DMS53 treated with DMSO at 0.1 percent for 48 hours (cell line): ENCODE data around the gene EXOSC5.
"Not testable (repeated sequence)": the region's sequence is repeated elsewhere in the genome, so short reads cannot be mapped to it uniquely, and the experiment has no call there.

Source experiments
- DNase-seq: peaks from one replicate; lab custom pipeline; 2025; ENCODE audit not compliant: unreplicated experiment; lab: John Stamatoyannopoulos, UW

EXOSC5 gene

GRCh38 chr19:41371541-41371940 is 25.6 kb downstream of the EXOSC5 start:
- DNase-seq: no peak

- not testable (repeated sequence) for DNase-seq
Observed at GRCh38 chr19:41371119-41371518, 26.0 kb downstream of the EXOSC5 start.

- no peak for DNase-seq
Observed at GRCh38 chr19:41369769-41370168, 27.4 kb downstream of the EXOSC5 start.

GRCh38 chr19:41367848-41368301 is 29.3 kb downstream of the EXOSC5 start:
- no peak for DNase-seq

GRCh38 chr19:41366089-41366488 is 31.1 kb downstream of the EXOSC5 start:
- no peak for DNase-seq

GRCh38 chr19:41364524-41365391 is 32.4 kb downstream of the EXOSC5 start:
- no peak for DNase-seq

- DNase-seq: peak; percentile 99
Observed at GRCh38 chr19:41363753-41364523, 33.2 kb downstream of the EXOSC5 start, which contains the start of gene B9D2. Gene B9D2 (minus strand): TSS chr19:41364149. CDS start chr19:41363519, 630 bp downstream.

GRCh38 chr19:41363371-41363752 is 33.8 kb downstream of the EXOSC5 start:
- DNase-seq: no peak

GRCh38 chr19:41362143-41362847 is 34.9 kb downstream of the EXOSC5 start:
- peak; percentile 90 for DNase-seq

GRCh38 chr19:41359741-41360140 is 37.4 kb downstream of the EXOSC5 start:
- no peak for DNase-seq

GRCh38 chr19:41357746-41358145 is 39.4 kb downstream of the EXOSC5 start:
- DNase-seq: no peak

- DNase-seq: no peak
Observed at GRCh38 chr19:41356984-41357739, 40.0 kb downstream of the EXOSC5 start.

GRCh38 chr19:41355802-41356201 is 41.4 kb downstream of the EXOSC5 start:
- DNase-seq: no peak

- DNase-seq: no peak
Observed at GRCh38 chr19:41355035-41355434, 42.1 kb downstream of the EXOSC5 start.

- no peak for DNase-seq
Observed at GRCh38 chr19:41354343-41354953, 42.7 kb downstream of the EXOSC5 start.

GRCh38 chr19:41353466-41354342 is 43.5 kb downstream of the EXOSC5 start, which contains the start of gene TGFB1:
Gene TGFB1 (minus strand): TSS chr19:41353922. CDS start chr19:41353044, 878 bp downstream.
- DNase-seq: peak; percentile 55

GRCh38 chr19:41352609-41353465 is 44.3 kb downstream of the EXOSC5 start:
- DNase-seq: peak; percentile 56

GRCh38 chr19:41352279-41352608 is 44.9 kb downstream of the EXOSC5 start:
- DNase-seq: no peak
